Anterior cingulate cortex (tissue), 58 donors: ENCODE results near the gene IGLL1.
"Not testable (repeated sequence)": the region's sequence is repeated elsewhere in the genome, so short reads cannot be mapped to it uniquely, and the experiment has no call there.

Source experiments
- DNase-seq, 58 donors: peaks; one replicate each; lab custom pipeline; 2025; lab: John Stamatoyannopoulos, UW

The IGLL1 gene

DNA sequence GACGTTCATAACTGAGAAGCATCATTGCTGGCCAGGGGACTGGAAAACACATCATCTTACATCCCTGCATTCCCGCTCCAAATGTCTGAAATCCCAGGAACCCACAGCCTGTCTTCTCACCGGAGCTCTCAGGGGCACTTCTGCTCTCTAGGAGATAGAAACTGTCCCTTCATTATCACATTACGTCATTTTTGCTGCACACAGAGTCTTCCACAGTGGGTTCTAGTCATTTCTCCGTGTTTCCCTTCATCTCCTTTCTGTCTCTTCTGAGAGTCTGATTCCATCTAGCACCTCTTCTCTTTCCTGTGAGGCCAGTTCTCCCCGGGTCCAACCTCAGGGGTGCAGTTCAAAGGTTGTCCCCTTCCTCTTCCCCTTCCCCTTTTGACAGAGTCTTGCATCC lies 15.8 kb upstream of the IGLL1 start:
- not testable (repeated sequence) for DNase-seq

DNA sequence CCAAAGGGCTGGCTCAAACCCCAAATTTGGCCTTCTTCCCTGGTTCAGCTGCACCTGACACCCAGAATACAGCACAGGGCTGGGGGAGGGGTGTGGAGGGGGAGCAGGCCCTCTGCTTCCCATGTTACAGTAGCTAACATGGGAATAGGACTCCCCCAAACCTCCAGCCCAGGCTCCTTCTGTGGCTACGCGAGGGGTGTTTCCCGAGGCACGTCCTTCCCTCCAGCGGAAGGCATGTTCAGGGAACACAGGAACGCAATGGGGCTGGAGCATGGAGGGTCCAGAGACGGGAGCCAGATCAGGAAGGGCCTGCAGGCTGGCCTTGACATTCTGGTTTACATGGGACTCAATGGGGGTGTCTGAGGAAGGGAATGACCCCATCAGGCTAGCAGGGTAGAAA lies 11.8 kb upstream of the IGLL1 start:
- no peak for DNase-seq

GRCh38 chr22:23591201-23591791 lies 11.2 kb upstream of the IGLL1 start:
- peak in 50 of 58 donors; percentile 2 to 78 (median 18) for DNase-seq

DNA sequence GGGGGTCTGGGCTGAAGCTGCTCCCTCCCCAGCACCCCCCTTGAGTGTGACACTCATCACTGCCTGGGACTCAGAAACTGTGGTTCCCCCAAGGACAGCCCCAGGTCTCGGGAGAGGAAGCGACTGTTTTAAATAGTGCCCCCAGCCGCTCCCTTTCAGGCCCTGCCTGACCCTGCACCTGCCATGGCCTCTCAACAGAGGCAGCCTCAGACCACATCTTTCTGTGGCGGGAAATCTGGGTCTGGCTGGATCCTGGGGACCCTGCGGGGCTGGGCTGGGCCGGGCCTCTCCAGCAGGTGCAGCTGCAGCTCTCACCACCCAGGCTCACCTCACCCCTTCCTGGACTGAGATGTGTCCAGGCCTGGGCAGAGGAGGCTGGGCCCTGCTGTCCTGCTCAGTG lies 3.7 kb upstream of the IGLL1 start:
- DNase-seq: no peak

GRCh38 chr22:23583153-23583552 lies 3.1 kb upstream of the IGLL1 start:
- DNase-seq: no peak

DNA sequence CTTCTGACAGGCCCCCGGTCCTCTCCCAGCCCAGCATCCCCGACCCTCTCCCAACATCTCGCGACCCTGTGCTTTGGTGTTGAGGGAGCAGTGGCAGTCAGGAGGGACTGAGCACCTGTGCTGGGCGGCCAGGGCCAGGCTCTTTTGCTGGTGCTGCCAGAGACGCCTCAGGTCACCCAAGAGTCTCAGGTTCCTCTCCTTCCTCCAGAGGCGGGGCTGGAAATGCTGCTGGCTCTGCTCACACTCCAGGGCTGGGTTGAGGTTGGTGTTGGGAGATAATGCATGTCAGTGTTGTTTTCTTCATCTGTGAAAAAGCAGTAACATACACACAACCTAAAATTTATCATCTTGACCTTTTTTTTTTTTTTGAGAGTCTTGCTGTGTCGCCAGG lies 1.2 kb upstream of the IGLL1 start:
- DNase-seq: no peak

- no peak for DNase-seq
These were observed 628 bp upstream of the IGLL1 start for GRCh38 chr22:23580576-23581259.

- no peak for DNase-seq
These were observed 810 bp downstream of the IGLL1 start for GRCh38 chr22:23579280-23579679.

DNA sequence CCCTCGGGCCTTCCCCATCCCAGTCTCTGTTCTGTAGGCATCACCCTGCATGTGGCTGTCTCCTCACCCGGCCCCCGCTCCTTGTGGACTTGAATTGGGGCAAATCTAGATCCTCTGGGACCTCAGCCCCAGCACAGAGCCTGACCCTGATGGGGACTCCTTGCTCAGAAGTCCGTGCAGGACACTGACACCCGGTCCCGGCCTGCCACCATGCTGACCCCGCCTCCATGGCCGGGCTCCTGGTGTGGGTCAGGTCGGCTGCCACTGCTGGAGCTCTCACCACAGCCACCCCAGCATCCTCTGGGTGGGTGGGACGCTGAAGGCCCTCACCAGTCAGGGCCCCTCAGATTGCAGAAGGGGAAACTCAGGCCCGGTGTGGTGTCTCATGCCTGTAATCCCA lies 1.8 kb downstream of the IGLL1 start:
- no peak for DNase-seq

- DNase-seq: no peak
These were observed 3.4 kb downstream of the IGLL1 start for GRCh38 chr22:23576681-23577080.

DNA sequence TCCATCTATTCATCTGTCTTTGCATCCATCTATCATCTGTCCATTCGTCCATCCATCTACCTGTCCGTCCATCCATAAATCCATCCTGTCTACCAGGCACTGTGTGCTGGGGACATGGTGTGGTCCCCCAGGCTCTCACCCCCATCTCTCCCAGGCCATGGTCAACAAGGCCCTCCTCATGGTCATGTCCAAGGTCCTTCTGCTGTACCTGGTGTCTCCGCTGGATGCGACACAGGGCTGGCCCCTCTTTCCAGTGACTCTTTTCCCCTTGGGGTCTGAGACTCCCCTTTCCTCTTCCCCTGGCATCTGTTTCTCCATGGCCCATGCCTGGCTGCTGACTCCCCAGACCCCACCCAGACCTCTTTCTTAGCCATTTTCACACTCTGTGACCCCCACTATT lies 4.5 kb downstream of the IGLL1 start:
- no peak for DNase-seq

DNA sequence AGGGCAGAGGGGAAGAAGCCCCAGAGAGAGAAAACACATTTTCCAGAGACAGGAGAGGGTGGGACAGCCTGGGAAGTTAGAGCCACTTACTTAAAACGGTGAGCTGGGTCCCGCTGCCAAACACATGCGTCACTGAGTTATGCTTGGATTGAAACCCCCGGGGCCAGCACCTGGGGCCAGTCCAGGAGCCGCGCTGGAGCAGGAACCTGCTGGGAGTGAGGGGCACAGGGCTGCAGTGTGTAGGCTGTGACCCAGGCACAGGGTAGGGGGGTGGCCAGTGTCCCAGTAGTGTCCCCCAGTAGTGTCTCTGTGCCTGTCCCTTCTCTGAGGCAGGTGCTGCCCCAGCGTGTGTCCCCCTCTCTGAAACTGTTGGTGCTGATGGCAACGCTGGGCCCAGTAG lies 5.2 kb downstream of the IGLL1 start:
- no peak for DNase-seq

DNA sequence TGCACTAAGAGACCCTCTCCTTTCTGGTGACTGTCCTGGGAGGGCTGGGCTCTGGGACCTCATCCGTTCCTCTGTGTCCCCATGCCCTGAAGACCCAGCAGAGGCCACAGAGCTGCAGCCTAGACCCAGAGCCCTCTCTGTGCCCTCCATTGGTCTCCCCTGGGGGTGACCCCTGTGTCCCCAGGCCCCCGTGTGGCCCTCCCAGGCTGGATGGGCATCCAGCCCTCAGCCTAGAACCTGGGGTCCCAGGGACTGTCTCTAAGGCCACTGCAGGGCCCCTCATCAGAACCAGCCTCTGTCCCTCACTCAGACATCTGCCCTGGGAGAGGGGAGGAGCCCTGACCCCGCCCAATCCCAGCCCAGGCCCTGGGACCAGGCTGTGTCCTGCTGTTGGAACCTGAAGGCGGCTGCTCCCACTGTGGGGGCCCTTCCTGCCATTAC lies 5.7 kb downstream of the IGLL1 start:
- DNase-seq: no peak

- not testable (repeated sequence) for DNase-seq
These were observed 6.3 kb downstream of the IGLL1 start for GRCh38 chr22:23573701-23574235.

- not testable (repeated sequence) for DNase-seq
These were observed 7.0 kb downstream of the IGLL1 start for GRCh38 chr22:23573106-23573505.

GRCh38 chr22:23571486-23571885 lies 8.6 kb downstream of the IGLL1 start:
- no peak for DNase-seq

DNA sequence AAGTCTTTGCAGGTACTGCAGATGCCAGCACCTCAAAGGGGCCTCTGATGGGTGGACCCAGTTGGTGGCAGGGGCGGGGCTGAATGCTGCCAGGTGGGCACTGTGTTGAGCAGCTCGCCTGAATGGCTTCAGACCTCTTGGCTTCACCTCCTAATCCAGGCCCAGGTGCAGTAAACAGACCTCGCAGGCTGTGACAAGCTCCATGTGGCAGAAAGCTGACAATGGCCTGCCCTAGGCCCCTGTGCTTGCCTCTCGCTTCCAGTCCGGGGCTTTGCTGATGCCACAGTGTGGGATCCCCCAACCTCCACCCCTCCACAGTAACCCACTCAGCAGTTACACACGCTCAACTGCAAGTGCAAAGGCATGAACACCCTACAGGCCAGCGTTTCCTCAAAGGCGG lies 9.4 kb downstream of the IGLL1 start:
- DNase-seq: peak in 1 of 58 donors; percentile 1

DNA sequence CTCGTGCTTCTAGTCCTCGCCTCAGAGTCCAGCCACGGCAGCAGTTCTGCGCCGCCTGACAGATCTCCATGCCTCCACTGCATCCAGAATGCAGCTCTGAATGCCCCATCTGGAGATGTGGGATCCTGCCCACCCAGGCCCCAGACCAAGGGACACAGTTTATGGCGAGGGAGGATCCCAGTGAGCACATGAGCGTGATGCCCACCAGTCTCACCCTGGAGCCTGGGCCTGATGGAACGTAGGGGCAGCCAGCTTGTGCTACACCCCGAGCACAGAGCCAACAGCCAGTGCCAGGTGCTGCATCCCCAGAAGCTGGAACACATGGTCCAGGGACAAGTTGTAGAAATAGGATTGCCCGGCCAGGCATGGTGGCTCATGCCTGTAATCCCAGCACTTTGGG lies 10.4 kb downstream of the IGLL1 start:
- DNase-seq: no peak

DNA sequence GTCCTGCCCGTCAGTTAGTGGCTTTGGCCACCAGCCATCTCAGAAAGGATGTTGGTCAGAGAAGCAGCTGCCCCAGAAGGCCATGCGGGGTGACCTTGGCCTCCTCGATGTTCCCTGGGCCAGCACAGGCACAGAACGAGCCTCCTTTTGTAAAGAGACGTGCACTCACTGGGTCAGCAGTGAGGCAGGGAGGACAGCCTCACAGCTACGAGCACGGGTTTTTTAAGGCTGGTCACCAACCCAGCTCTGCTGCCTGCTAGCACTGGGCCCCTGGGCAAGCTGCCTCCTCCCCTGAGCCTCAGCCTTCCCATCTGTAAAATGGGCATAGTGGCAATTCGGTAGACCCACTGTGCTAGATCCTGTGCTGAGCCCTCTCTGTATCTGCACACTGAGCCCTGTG lies 10.8 kb downstream of the IGLL1 start:
- DNase-seq: no peak

GRCh38 chr22:23566705-23567475 lies 13.2 kb downstream of the IGLL1 start:
- DNase-seq: no peak

DNA sequence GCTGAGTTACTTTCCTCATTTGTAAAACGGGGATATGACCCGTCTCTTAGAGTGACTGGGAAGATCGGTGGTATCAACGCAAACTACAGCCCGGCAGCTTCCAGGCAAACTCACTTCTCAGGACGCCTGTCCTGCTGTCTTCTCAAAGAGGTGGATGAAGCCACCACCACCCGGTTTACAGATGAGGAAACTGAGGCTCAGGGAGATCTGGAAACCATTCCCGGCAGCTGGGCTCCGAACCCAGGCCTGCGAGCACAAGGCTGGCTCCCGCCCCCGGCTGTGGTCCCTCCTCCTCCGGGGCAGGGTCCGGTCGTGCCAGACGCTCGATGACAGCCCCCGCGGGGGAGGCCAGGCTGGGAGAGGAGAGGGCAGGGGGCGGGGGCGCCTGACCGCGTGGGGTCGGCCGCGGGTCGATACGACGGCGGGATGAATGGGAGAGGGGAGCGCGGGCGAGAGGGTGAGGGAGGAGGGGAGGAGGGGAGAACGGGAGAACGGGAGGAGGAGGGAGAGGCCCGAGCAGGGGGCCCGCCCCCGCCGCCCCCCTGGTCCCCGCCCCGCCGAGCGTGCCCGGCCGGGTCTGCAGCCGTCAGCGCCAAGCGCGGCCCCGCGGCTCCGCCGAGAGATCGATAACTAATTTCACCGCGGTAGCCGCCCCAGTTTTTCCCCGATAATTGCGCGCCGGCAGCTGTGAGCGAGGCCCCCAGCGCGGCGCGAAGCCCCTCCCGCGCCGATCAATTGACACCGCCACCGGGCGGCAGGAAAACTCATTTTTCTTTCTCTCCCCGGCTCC lies 14.0 kb downstream of the IGLL1 start:
- DNase-seq: peak in 1 of 58 donors; percentile 29
